SU-DHL-6 (cell line): ENCODE measurements around the gene CCDC81.

Source experiments
- H2AFZ ChIP-seq: fragments of 200-600 bp; sonication (generic); 2 replicates; pipeline ENCODE4 v1.6.1; 2014; ENCODE audit warnings: low read depth, mild to moderate bottlenecking, moderate library complexity, mixed read lengths, antibody characterized with exemption, low read length; ENCODE audit not compliant: severe bottlenecking
- H3F3A ChIP-seq: fragments of 200-600 bp; shearing (Covaris generic); 2 replicates; pipeline ENCODE4 v1.6.0; 2016; ENCODE audit warnings: antibody characterized with exemption, mild to moderate bottlenecking; ENCODE audit not compliant: insufficient read depth
- H3K27ac ChIP-seq: fragments of 200-600 bp; sonication (generic); 2 replicates; pipeline ENCODE4 v1.5.1; 2016; ENCODE audit warnings: low read depth, mild to moderate bottlenecking, low read length, moderate library complexity, mixed read lengths
- H3K27me3 ChIP-seq: fragments of 200-600 bp; sonication (generic), shearing (Covaris generic); 2 replicates; pipeline ENCODE4 v1.6.0; 2014; ENCODE audit warnings: mild to moderate bottlenecking, low read length
- H3K36me3 ChIP-seq: fragments of 200-600 bp; sonication (generic); 2 replicates; pipeline ENCODE4 v1.6.1; 2014; ENCODE audit warnings: mild to moderate bottlenecking, low read length, mixed read lengths
- H3K4me2 ChIP-seq: fragments of 300-600, 200-600 bp; shearing (Covaris generic), sonication (generic); 2 replicates; pipeline ENCODE4 v1.6.0; 2014; ENCODE audit warnings: low read length, low read depth, mild to moderate bottlenecking; ENCODE audit not compliant: poor library complexity, severe bottlenecking
- H3K4me3 ChIP-seq: fragments of 200-600 bp; sonication (generic); 2 replicates; pipeline ENCODE4 v1.5.1; 2014; ENCODE audit warnings: antibody characterized with exemption, low read length, mild to moderate bottlenecking, mixed read lengths; ENCODE audit not compliant: insufficient read depth, poor library complexity, severe bottlenecking
- H3K79me2 ChIP-seq: fragments of 200-600 bp; sonication (generic); 2 replicates; pipeline ENCODE4 v1.6.1; 2014; ENCODE audit warnings: mild to moderate bottlenecking, low read length, moderate library complexity; ENCODE audit not compliant: insufficient read depth
- H3K9ac ChIP-seq: fragments of 200-600 bp; sonication (generic); 2 replicates; pipeline ENCODE4 v1.7.0; 2014; ENCODE audit warnings: mild to moderate bottlenecking, low read length
- H3K9me2 ChIP-seq: fragments of 200-600 bp; sonication (generic); replicated peaks from 2 replicates; pipeline ENCODE4 v1.6.1; 2014; ENCODE audit warnings: low read length; ENCODE audit not compliant: insufficient read depth
- H3K9me3 ChIP-seq: fragments of 200-600 bp; sonication (generic); 2 replicates; pipeline ENCODE4 v1.6.1; 2014; ENCODE audit warnings: low read length, mixed read lengths; ENCODE audit not compliant: insufficient read depth
- H4K20me1 ChIP-seq: fragments of 200-600 bp; sonication (generic); 2 replicates; pipeline ENCODE4 v1.6.1; 2014; ENCODE audit warnings: low read depth, mild to moderate bottlenecking, antibody characterized with exemption, low read length, moderate library complexity, mixed read lengths
- CTCF ChIP-seq: fragments of 200-600 bp; sonication (generic); IDR thresholded peaks from one replicate; pipeline ENCODE4 v1.5.1; 2017; ENCODE audit warnings: antibody characterized with exemption, mild to moderate bottlenecking, low read length, moderate library complexity; ENCODE audit not compliant: insufficient read depth, poor library complexity, severe bottlenecking
- EZH2phosphoT487 ChIP-seq: fragments of 200-600 bp; sonication (generic), shearing (Covaris generic); conservative IDR thresholded peaks from 2 replicates; pipeline ENCODE4 v1.6.1; 2018; ENCODE audit warnings: mild to moderate bottlenecking, antibody characterized with exemption, low read length, moderate library complexity, mixed read lengths

Gene CCDC81

GRCh38 chr11:86446163-86446923 is 71.7 kb downstream of the CCDC81 start:
- no peaks in the 10 kb centered on the region for H3K9me3 ChIP-seq
- no peak overlapping the region for H3K4me2 ChIP-seq
- no peak overlapping the region for H3K27ac ChIP-seq
- no peak overlapping the region for H3K9ac ChIP-seq
- H4K20me1 ChIP-seq, result no peaks in the 10 kb centered on the region
- no peaks in the 10 kb centered on the region for H3K79me2 ChIP-seq
- no peak overlapping the region for H2AFZ ChIP-seq
- TF ChIP-seq CTCF (no peak), EZH2phosphoT487 (no peak)
- H3K9me2 ChIP-seq, result no peaks in the 10 kb centered on the region
- no peak overlapping the region for H3K4me3 ChIP-seq
- no peaks in the 10 kb centered on the region for H3K36me3 ChIP-seq
- H3K27me3 ChIP-seq, result no peaks in the 10 kb centered on the region
- H3F3A ChIP-seq, result no peaks in the 10 kb centered on the region

- Histone ChIP-seq H2AFZ (no peak overlapping the region), H3K9me2 (no peaks in the 10 kb centered on the region), H3K9ac (no peak overlapping the region), H3K4me2 (no peak overlapping the region), H3K36me3 (no peaks in the 10 kb centered on the region), H4K20me1 (no peaks in the 10 kb centered on the region), H3K4me3 (no peak overlapping the region), H3K9me3 (no peaks in the 10 kb centered on the region), H3F3A (no peaks in the 10 kb centered on the region), H3K27me3 (no peaks in the 10 kb centered on the region), H3K79me2 (no peaks in the 10 kb centered on the region), H3K27ac (no peak overlapping the region)
- TF ChIP-seq CTCF (no peak), EZH2phosphoT487 (no peak)
These were observed 72.2 kb downstream of the CCDC81 start for GRCh38 chr11:86446924-86447285.

GRCh38 chr11:86447763-86448480 is 73.2 kb downstream of the CCDC81 start:
- Histone ChIP-seq H3K4me3 (no peak overlapping the region), H3K9ac (no peak overlapping the region), H3K27ac (no peak overlapping the region)

More at GRCh38 chr11:86447763-86448480, 73.2 kb downstream of the CCDC81 start:
- H3K4me2 ChIP-seq, result no peak overlapping the region
- H3K9me3 ChIP-seq, result no peaks in the 10 kb centered on the region
- H3K79me2 ChIP-seq, result no peaks in the 10 kb centered on the region
- TF ChIP-seq EZH2phosphoT487, result no peak
- no peak for TF ChIP-seq CTCF
- H3K27me3 ChIP-seq, result no peaks in the 10 kb centered on the region
- no peaks in the 10 kb centered on the region for H3K36me3 ChIP-seq
- H4K20me1 ChIP-seq, result no peaks in the 10 kb centered on the region
- H3K9me2 ChIP-seq, result no peaks in the 10 kb centered on the region
- H3F3A ChIP-seq, result no peaks in the 10 kb centered on the region
- no peak overlapping the region for H2AFZ ChIP-seq
